Posterior cingulate gyrus (tissue), 11 donors: ENCODE results near the gene ST6GALNAC5.
"Not testable (repeated sequence)": the region's sequence is repeated elsewhere in the genome, so short reads cannot be mapped to it uniquely, and the experiment has no call there.

Experiments
- DNase-seq, 10 donors: peaks; one replicate each; pipeline versions ENCODE4 v3.0.0 to v3.0.0-alpha.2; 2020 to 2021; ENCODE audit warnings: mixed read lengths in 3 of 10
- intact Hi-C: fragments of 100-400 bp; cut with DNase I; formaldehyde crosslinking; loops from one replicate; pipeline ENCODE4 v1.15.1; 2023

ST6GALNAC5 gene

DNA sequence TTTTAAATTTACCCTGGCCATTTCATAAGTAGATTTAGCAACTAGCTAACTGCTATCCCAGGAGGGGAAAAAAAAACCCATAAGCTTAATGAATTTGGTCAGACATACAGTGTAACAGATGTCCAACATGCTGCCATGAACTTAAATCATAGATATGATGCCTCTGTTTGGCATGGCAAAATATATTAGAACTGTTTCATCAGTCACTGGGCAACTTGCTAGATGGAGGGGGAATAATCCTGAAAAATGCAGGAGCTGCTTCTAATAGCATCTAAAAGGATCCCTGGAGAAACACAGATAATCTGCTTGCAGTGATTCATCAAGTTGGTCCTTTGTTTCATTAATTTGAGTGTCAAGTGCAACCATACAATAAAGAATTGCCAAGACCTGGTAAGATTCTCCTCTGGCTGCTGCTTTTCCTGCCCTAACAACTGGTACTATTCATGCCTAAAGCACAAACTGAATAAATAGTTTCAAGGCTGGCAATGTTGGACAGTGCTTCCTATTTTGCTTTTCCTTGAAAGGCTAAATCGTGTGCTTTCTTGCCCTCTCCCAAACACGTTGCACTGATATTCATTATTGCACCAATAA, 1.5 kb upstream of the ST6GALNAC5 start:
- no peak for DNase-seq
- intact Hi-C loops: no loop called here

DNA sequence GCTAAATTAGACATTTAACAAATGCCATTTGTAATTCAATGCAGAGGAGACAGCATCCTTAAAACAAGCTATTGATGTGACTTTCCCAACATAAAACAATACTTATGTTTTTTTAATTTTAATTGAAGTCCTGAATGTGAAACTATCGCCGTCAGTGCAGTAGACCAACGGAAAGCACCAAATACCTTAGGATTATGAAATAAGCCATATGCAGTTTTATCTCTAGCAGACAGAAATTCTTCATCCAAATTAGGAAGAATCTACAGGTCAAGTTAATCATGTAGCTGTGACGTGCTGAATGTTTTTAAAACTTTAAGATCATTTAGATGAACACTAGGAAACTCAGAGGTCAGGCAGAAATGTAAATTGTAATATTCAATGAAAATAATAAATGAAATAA, 714 bp upstream of the ST6GALNAC5 start:
- DNase-seq: no peak

GRCh38 chr1:76868154-76868882, 1.0 kb downstream of the ST6GALNAC5 start:
- DNase-seq: peak; percentile 37 to 96 (median 74)
- intact Hi-C loops: no loop called here

More for the DNA sequence above, 714 bp upstream of the ST6GALNAC5 start:
- intact Hi-C loops: no loop called here

GRCh38 chr1:76868916-76869315, 1.6 kb downstream of the ST6GALNAC5 start:
- DNase-seq: peak in 8 of 10 donors; percentile 20 to 85 (median 26)
- intact Hi-C loops: no loop called here

- intact Hi-C loops: no loop called here
Observed at GRCh38 chr1:76870037-76870436, 2.8 kb downstream of the ST6GALNAC5 start.

GRCh38 chr1:76871355-76871974, 4.2 kb downstream of the ST6GALNAC5 start:
- intact Hi-C loops: no loop called here

More at GRCh38 chr1:76870037-76870436, 2.8 kb downstream of the ST6GALNAC5 start:
- DNase-seq: no peak

DNA sequence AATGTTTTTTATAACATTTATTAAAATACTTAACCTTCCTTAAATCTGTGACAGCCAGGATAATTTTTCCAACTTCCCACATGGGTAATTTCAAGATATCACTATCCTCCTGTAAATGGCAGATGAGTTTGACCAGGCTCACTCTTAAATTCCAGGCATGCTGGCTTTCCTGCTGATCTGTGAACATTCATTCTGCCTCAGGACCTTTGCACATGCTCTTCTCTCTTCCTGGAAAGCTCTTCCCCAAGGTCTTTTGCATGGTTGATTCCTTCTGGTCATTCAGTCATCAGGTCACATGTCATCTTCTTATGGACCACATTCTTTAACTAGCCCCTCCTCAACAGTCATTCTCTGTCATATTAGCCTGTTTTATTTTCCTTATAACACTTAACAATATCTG, 5.7 kb downstream of the ST6GALNAC5 start:
- no peak for DNase-seq

More at GRCh38 chr1:76871355-76871974, 4.2 kb downstream of the ST6GALNAC5 start:
- DNase-seq: no peak

GRCh38 chr1:76876655-76877395, 9.5 kb downstream of the ST6GALNAC5 start:
- DNase-seq: no peak
- intact Hi-C loops: no loop called here

More for the DNA sequence above, 5.7 kb downstream of the ST6GALNAC5 start:
- intact Hi-C loops: no loop called here

GRCh38 chr1:76879014-76879413, 11.7 kb downstream of the ST6GALNAC5 start:
- intact Hi-C loops, DNase-seq: not testable (repeated sequence)

- intact Hi-C loops: no loop called here
- no peak for DNase-seq
Observed at GRCh38 chr1:76881762-76882161, 14.5 kb downstream of the ST6GALNAC5 start.

DNA sequence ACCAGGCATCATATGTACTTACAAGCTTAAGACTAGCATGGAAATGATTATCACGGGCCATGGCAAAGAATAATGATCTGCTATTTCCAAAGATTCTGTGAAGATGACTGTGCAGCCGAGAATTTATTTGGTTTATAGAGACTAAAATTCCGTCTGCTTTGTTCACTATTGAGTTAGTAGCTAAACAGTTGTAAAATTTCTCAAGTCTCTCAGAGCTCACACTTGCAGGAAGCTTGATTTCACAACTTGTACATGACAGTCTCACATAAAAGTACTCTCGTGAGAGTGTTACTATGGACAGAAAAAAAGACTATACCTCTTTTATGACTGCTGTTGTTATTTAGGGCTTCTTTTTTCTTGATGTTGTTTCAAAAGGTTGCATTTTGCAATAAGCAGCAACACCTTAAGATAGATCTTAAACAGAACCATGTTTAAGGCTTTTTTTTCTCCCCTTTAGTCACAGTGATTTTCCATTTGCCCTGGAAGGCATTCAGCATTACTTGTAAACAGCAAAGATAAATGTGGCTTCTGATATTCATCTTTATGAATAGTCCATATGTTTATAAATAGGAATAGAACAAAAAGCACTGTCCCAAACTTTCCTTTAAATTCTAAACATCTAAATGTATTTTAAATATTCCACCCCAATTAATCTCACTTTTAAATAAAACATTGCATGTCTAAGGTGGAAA, 24.8 kb downstream of the ST6GALNAC5 start:
- DNase-seq: no peak
- intact Hi-C loops: no loop called here

DNA sequence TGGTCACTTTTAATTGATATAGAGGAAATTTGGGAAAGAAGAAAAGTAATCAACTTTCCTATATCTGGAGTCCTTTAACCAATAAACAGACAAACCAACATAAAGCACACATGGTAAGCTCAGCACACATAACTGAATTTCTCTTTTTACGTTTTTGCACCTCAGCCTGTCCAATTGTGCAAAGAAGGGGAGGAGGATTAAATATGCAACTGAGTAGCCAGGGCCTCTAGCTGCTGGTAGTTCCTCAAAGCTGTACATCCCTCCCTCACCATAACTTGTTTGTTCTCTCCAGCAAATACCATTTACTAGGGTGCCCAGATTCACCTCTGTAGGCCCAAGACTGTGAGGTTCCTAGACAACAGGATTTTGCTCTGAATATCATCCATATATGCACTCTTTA, 25.4 kb downstream of the ST6GALNAC5 start:
- intact Hi-C loops: no loop called here
- DNase-seq: no peak

DNA sequence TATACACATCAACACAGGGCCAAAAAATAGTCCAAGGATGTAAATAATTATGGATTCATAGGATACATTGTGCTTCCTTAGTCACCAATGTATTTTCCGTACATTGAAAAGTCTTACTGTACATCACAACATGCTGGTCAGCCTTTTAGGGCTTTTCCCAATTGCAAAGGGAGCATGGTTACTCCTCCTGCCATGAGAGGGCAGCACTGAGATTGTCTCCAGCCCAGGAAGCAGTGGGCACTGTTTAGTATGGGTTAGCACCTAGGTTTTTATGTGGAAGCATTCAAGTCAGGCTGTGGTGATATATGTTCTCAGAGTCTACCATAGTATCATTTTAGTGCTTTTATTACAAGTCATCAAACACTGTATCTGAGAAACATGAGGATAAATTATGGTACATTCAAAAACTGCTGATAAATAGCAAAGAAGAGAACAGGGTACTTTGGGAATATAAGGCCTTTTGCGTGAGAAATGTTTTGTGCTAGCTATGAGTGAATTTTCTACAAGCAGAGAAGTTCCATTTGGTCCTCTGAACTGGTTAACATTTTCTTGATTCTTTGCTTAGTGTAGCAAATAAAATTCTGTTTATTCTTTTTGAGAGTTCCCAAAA, 34.0 kb downstream of the ST6GALNAC5 start:
- intact Hi-C loops: no loop called here
- DNase-seq: peak in 3 of 10 donors; percentile 21 to 62 (median 45)

DNA sequence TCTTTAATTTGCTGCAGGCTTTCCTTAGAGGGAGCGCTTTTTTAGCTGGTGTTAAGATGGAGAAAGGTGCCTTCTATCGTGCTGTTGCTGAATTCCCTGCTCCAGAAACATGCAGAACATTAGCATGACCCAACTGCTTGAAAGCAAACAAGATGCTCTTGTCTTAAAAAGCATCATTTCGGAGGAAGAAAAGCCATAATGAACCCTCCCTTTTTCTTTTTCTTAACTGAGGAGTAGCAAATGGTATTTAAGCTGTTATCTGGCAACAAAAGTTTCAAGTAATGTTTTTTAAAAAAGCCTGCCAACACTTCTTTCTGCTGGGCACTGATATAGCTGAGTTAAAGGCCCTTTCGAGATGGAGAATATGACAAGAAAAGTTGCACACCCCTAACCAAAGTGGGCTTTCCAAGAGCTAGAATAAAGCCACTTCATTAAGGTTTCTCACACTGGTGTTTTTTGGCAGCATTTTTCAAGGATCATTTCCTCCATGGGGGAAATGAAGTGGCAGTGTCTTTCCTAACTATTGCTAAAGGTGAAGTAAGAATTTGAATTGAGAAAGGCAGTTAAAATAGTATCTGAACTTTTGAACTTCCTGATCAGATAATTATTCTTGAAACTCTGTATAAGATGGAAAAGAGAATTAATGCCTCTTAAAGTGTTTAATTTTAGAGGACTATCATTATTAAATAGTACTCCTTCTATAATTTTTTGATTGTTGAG, 38.8 kb downstream of the ST6GALNAC5 start:
- no peak for DNase-seq
- intact Hi-C loops: no loop called here

DNA sequence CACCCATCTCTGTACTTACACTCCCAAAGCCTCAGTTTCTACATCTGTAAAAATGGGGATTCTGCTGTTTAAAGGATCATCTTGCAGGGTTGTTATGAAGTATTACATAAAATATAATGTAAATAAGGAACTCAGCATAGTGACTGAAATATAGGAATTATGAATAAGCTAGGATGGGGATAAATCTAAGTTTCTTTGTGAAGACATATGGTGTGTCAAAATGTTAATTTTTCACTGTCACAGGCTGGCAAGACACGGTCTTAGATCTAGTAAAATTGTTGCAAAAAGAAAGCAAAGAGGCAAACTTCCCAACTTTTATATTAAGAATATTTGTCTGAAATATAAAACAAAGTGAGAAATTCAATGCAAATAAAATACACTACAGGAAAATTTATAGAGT, 42.0 kb downstream of the ST6GALNAC5 start:
- no peak for DNase-seq
- intact Hi-C loops: no loop called here

- intact Hi-C loops: no loop called here
- no peak for DNase-seq
Observed at GRCh38 chr1:76919085-76919484, 51.8 kb downstream of the ST6GALNAC5 start.

DNA sequence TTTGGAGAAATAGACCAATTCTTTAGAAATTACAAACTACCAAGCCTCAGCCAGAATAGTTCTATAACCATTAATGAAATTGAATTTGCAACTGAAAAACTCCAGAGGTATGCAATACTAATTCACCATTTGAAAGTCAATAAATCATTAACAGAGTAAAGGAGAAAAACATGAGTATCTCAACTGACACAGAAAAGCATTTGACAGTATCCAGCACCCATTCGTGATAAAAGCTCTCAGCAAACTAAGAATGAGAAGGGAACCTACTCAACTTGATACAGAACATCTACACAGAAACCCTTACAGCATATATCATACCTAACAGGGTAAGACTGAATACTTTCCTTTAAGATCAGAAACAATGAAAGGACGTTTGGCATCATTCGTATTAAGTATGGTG, 54.3 kb downstream of the ST6GALNAC5 start:
- intact Hi-C loops: no loop called here
- DNase-seq: no peak

GRCh38 chr1:76925825-76926224, 58.5 kb downstream of the ST6GALNAC5 start:
- intact Hi-C loops: no loop called here
- peak in 1 of 10 donors; percentile 72 for DNase-seq

- intact Hi-C loops: no loop called here
- DNase-seq: no peak
Observed at GRCh38 chr1:76928522-76928921, 61.2 kb downstream of the ST6GALNAC5 start.
